Activated naive CD8-positive, alpha-beta T cell treated with anti-CD3 and anti-CD28 coated beads, Interleukin-2, amount 50 U/mL, for 24 hours (primary cell): ENCODE results near the gene NRG2.

ENCODE experiments used
- ATAC-seq: fragments of 150-1000 bp; cut with Tn5 transposase; one replicate; pipeline ENCODE4 v1.10.0; 2021
- DNase-seq: peaks from one replicate; pipeline ENCODE4 v3.0.0; 2021
- H3K27ac Mint-ChIP-seq: one replicate; pipeline ENCODE4 v1.8.0; 2021; ENCODE audit warnings: mild to moderate bottlenecking, mixed read lengths
- H3K27me3 Mint-ChIP-seq: one replicate; pipeline ENCODE4 v1.8.0; 2021; ENCODE audit warnings: mixed read lengths
- H3K36me3 Mint-ChIP-seq: one replicate; pipeline ENCODE4 v1.8.0; 2021; ENCODE audit warnings: low read depth, mixed read lengths
- H3K4me1 Mint-ChIP-seq: one replicate; pipeline ENCODE4 v1.8.0; 2021; ENCODE audit warnings: mixed read lengths
- H3K4me3 Mint-ChIP-seq: one replicate; pipeline ENCODE4 v1.8.0; 2021; ENCODE audit warnings: mild to moderate bottlenecking, moderate library complexity, mixed read lengths
- H3K9me3 Mint-ChIP-seq: one replicate; pipeline ENCODE4 v1.8.0; 2021; ENCODE audit warnings: mixed read lengths

Gene NRG2

DNA sequence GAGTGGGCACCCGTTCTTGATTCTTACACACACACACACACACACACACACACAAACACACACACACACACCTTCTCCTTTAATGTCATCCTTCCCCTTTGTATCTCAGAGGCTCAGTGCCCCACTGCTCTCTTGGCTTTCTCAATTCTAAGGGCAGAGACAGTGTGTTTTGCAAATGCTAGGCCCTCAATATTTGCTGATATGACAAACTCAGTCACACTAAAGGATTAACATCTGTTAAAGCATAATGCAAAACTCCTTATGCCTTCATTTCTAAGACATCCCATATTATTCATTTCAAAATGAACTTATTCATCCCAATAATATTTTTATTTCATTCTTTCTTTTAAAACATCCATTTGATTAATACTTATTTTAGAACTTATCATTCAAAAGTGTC is 8.9 kb upstream of the NRG2 start:
- Mint-ChIP-seq H3K27ac (no peak overlapping the region), H3K27me3 (peaks cover 29% of the 10 kb centered on the region), H3K4me3 (no peak overlapping the region), H3K36me3 (no peaks in the 10 kb centered on the region), H3K9me3 (no peaks in the 10 kb centered on the region), H3K4me1 (no peaks in the 10 kb centered on the region)
- ATAC-seq = no peak
- DNase-seq = no peak

DNA sequence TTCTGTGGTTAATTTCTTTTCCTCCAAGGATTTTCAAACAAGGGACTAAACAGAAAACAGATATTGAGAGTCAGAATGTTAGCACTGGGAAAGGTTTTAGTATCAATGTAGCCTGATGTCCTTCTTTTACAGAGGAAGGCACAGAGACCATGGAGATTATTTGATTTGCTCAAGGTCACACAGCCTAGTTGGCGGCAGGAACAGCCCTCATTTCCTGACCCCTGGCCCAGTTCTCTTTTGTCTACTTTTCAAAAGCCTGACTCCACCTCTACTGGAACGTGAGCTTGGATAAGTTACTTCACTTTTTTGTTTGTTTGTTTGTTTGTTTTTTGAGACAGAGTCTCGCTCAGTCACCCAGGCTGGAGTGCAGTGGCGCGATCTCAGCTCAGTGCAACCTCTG is 6.6 kb upstream of the NRG2 start:
- Mint-ChIP-seq H3K27ac (no peak overlapping the region), H3K36me3 (peaks cover 2% of the 10 kb centered on the region), H3K4me3 (no peak overlapping the region), H3K9me3 (no peaks in the 10 kb centered on the region), H3K27me3 (peaks cover 35% of the 10 kb centered on the region), H3K4me1 (no peaks in the 10 kb centered on the region)
- DNase-seq (no peak), ATAC-seq (no peak)

DNA sequence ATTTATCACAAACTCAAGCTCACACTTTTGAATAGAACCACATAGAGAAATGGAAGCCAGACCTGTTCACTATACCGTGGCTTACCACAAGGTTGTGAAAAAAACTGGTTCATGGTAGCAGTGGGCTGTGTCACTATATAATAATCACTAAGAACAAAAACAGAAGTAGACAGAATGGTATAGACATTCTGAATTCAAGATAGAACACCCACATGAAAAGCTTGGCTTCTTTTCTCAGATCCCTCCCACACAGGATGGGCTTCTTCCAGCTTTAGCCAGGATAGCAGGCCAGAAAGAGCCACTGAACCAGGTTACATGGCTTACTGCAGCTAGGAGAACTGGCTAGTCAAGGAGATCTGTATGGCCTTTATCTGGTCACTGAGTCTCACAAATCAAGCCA is 6.1 kb upstream of the NRG2 start:
- H3K9me3 Mint-ChIP-seq = no peaks in the 10 kb centered on the region
- peaks cover 4% of the 10 kb centered on the region for H3K4me1 Mint-ChIP-seq
- DNase-seq = no peak
- peaks cover 40% of the 10 kb centered on the region for H3K27me3 Mint-ChIP-seq
- peaks cover 2% of the 10 kb centered on the region for H3K36me3 Mint-ChIP-seq
- H3K27ac Mint-ChIP-seq = no peak overlapping the region
- no peak for ATAC-seq
- no peak overlapping the region for H3K4me3 Mint-ChIP-seq

DNA sequence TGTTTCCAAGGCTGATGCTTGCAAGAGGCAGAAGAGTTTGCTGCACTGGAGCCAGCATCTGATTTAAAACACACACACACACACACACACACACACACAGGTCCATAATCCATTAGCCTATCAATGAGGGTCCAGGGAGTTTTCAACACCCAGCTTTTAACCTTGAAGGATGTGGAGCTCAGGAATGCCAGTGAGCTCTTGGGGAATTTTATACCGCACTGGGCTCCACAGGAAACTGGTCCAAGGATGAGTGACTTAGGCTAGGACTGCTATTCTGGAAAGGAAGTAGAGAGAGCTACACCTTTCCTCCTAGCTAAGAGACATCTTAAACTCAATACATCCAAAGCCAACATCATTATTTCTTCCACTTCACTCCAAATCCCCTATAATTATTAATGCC is 942 bp upstream of the NRG2 start:
- peaks cover 67% of the 10 kb centered on the region for H3K27me3 Mint-ChIP-seq
- no peak for ATAC-seq

DNA sequence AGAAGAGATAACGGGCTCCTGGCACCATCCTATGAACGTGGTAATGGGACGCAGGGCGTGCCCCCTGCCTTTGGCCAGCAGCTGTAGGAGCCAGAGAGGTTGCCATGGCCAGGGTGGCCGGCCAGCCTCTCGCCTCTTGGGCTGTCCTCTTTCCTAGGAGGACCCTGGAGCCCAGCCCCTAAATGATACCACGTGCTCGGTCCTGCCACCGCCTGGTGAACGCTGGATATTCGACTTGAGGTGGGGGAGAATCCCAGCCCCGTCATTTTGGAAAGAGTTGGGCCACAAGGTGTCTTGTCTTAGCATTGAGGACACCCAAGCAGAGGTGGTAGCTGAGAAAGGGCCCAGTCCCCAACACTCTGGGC is 391 bp upstream of the NRG2 start:
- Mint-ChIP-seq H3K27ac (no peak overlapping the region), H3K27me3 (peaks cover 65% of the 10 kb centered on the region), H3K4me3 (peak overlapping the region; percentile 72), H3K4me1 (peaks cover 17% of the 10 kb centered on the region), H3K9me3 (no peaks in the 10 kb centered on the region), H3K36me3 (peaks cover 2% of the 10 kb centered on the region)
- ATAC-seq (peak; percentile 35), DNase-seq (peak; percentile 13)

More for the DNA sequence above, 942 bp upstream of the NRG2 start:
- Mint-ChIP-seq H3K4me3 (peak overlapping the region; percentile 72), H3K9me3 (no peaks in the 10 kb centered on the region), H3K36me3 (peaks cover 2% of the 10 kb centered on the region), H3K27ac (no peak overlapping the region), H3K4me1 (peaks cover 16% of the 10 kb centered on the region)
- no peak for DNase-seq

DNA sequence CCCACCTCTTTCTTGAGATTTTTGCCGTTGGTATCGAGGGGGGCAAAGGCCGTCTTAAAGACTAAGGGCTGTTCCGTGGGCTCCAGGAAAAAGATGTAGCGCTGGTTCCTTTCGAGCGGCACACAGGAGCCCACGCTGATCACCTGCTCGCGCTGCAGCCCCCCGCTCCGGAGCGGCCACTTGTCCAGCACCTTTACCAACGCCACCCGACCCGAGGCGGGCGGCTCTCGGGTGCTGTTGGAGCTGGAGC is 781 bp downstream of the NRG2 start:
- Mint-ChIP-seq H3K36me3 (peaks cover 2% of the 10 kb centered on the region), H3K4me1 (peaks cover 20% of the 10 kb centered on the region), H3K27me3 (peaks cover 62% of the 10 kb centered on the region), H3K4me3 (peak overlapping the region; percentile 63), H3K9me3 (no peaks in the 10 kb centered on the region), H3K27ac (no peak overlapping the region)
- DNase-seq = no peak
- no peak for ATAC-seq

DNA sequence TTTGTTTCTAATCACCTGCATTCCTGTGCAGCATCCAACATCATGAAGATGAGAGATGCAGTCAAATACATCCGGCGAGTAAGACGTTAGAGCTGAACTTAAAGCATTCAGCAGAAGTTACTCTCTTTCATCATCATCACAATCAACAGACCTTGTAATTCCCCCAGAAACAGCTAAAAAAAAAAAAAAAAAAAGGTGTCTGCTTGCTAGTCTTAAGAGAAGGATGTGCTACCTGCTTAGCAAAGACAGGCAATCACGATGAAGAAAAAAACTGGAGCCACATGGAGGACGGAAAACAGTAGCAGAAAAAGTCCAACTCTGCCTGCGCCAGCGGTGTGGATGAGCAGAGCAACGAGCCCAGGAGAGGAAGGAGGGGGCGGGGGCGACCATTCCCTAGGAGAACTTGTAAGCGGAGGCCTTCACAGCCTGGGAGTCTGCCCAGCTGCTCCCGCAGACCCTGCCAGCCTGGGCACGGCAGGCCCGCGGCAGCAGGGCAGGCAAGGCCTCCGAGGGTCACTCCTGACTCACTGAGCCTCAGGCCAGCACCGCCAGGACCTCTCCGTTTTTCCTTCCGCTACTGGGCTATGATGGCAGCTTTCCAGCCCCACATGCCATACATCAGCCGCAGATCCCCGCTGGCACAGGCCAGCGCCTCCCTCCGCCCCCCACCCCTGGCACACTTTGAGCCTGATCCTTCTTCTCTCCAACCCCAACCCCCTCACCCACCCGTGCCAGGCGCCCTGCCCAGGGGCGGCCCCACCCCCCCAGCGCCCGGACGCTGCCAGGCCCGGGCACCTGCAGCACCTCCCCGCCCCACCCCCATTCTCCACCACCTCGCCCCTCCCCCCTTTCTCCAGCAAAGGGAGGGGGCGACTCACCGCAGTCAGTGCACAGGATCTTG is 1.4 kb downstream of the NRG2 start:
- Mint-ChIP-seq H3K27me3 (peaks cover 57% of the 10 kb centered on the region), H3K36me3 (peaks cover 2% of the 10 kb centered on the region), H3K4me1 (peaks cover 20% of the 10 kb centered on the region), H3K27ac (no peak overlapping the region), H3K9me3 (no peaks in the 10 kb centered on the region), H3K4me3 (peak overlapping the region; percentile 63)
- DNase-seq (no peak), ATAC-seq (no peak)

DNA sequence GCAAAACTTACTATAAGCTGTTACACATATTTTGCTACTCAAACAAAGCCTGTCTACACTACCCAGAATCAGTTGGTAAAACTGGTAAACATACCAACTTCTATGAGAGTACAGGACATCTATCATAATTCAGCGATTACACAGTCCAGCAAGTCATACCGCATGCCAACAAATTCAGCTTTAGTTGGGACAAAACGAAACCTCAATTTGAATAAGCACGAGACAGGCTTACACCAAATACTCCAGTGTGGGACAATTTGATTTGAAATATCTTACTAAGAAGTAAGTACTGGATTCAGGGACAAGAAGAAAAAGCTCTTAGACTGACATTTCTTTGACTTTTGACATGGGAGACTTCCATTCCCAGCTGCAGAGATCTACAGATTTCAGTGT is 2.0 kb downstream of the NRG2 start:
- no peak for DNase-seq
- H3K4me1 Mint-ChIP-seq = peaks cover 20% of the 10 kb centered on the region
- H3K27me3 Mint-ChIP-seq = peaks cover 62% of the 10 kb centered on the region
- no peak overlapping the region for H3K27ac Mint-ChIP-seq
- peak overlapping the region; percentile 18 for H3K4me3 Mint-ChIP-seq
- ATAC-seq = no peak
- H3K36me3 Mint-ChIP-seq = peaks cover 2% of the 10 kb centered on the region
- H3K9me3 Mint-ChIP-seq = no peaks in the 10 kb centered on the region

DNA sequence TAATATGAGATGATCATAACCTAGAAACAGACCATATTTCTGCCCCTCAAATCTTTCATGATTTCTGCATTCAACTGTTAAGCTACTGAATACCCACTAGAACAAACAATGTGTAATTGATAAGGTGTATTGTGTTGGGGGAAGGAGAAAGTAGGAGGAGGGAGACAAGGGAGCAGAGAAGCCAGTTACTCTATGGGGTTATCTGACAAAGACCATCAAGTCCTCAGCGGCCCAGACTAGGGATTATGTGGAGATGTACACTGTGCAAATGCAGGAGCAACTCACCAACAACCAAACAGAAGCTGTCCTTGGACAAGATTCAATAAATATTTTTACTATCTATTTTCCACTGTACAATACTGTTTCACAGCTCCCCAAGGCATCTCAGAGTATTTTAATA is 2.7 kb downstream of the NRG2 start:
- Mint-ChIP-seq H3K9me3 (no peaks in the 10 kb centered on the region), H3K4me3 (no peak overlapping the region), H3K27ac (no peak overlapping the region), H3K36me3 (peaks cover 2% of the 10 kb centered on the region), H3K4me1 (peaks cover 20% of the 10 kb centered on the region), H3K27me3 (peaks cover 63% of the 10 kb centered on the region)
- DNase-seq (no peak), ATAC-seq (no peak)

DNA sequence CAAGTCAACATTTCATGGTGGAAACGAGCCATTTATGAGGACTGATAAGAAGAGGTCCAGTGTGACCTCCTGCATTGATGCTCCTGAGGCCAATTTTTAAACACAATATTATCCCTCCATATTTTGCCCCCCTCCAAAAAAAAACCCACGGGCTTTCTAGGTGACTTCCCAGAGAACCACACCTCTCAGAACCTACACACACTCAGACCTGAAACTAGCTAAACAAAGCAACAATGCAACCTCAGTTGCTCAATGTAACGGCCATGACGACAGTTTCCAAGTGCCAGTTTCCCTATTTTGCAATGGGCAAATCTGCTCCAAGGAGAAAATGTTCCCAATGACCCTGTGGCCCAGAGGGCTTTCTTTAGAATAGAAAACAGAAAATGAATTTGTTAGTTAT is 3.5 kb downstream of the NRG2 start:
- Mint-ChIP-seq H3K27me3 (peaks cover 59% of the 10 kb centered on the region), H3K4me1 (peaks cover 20% of the 10 kb centered on the region), H3K9me3 (no peaks in the 10 kb centered on the region), H3K36me3 (no peaks in the 10 kb centered on the region), H3K4me3 (no peak overlapping the region), H3K27ac (no peak overlapping the region)
- DNase-seq (no peak), ATAC-seq (no peak)

DNA sequence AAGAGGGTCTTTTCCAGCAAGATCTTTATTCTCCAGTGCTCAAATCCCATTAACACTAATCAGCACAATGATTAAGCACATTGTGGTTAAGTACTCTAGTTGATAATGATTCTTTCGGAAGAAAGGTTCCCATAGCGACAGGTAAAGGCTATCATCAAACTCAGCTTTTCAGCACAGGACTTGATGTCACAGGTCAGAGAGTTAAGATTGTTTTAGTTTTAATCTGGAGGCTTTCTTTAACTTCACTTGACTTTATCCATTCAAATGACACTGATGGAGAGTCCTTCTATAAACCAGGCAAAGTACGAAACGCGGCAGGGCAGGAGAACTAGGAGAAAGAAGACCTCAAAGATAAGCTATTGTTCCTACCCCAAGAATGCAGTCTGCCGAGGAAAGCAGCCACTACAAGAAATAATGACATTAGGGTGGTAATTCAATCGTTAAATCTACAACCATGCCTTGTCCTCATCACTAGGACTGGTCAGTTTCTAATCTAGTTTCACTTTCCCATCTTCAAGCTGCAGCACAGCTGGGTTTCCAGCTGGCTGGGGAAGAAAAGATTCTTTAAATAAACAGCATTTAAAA is 4.6 kb downstream of the NRG2 start:
- ATAC-seq = no peak
- DNase-seq = no peak
- H3K27ac Mint-ChIP-seq = no peak overlapping the region
- H3K4me3 Mint-ChIP-seq = no peak overlapping the region
- no peaks in the 10 kb centered on the region for H3K36me3 Mint-ChIP-seq
- peaks cover 12% of the 10 kb centered on the region for H3K4me1 Mint-ChIP-seq
- peaks cover 55% of the 10 kb centered on the region for H3K27me3 Mint-ChIP-seq
- no peaks in the 10 kb centered on the region for H3K9me3 Mint-ChIP-seq

DNA sequence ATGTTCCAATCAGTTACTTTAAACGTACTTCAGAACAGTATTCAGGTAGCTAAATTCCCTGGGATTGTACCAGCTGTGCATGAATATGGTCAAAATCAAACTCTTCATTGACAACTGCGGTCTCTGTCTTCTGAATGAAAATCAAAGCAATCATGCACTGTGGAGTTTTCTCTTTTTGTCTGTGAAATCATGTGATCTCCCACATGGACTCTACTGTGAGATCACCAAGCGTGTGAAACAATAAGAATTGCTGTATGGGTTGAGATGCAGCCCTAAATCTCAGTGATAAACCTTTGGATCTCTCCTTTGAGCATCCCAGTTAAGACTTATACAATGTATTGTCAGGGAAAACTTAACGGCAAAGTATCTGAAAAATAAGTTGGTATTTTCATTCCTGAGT is 6.1 kb downstream of the NRG2 start:
- Mint-ChIP-seq H3K27me3 (peaks cover 57% of the 10 kb centered on the region), H3K4me3 (no peak overlapping the region), H3K4me1 (peaks cover 10% of the 10 kb centered on the region), H3K27ac (no peak overlapping the region), H3K36me3 (no peaks in the 10 kb centered on the region), H3K9me3 (no peaks in the 10 kb centered on the region)
- ATAC-seq = no peak
- DNase-seq = no peak

DNA sequence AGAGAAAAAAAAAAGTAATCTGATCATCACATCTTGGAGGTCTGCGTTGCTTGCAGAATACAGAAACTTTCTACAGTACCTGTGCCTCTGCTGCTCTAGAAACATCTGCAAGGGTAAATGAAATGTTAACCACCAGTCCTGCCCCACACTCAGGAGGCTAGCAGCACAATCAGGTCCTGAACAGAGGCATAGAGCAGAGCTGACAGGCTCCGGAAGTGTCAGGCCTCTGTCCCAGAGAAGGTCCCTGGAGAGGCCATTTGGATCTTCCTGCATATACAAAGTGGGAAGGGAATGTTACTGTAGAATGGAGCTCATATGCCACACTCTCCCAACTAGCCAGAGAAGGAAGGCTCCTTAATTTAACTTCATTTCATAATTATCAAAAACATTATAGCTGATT is 7.2 kb downstream of the NRG2 start:
- no peak for ATAC-seq
- Mint-ChIP-seq H3K4me3 (no peak overlapping the region), H3K4me1 (peaks cover 6% of the 10 kb centered on the region), H3K36me3 (no peaks in the 10 kb centered on the region), H3K9me3 (no peaks in the 10 kb centered on the region), H3K27me3 (peaks cover 54% of the 10 kb centered on the region), H3K27ac (no peak overlapping the region)
- DNase-seq = no peak

DNA sequence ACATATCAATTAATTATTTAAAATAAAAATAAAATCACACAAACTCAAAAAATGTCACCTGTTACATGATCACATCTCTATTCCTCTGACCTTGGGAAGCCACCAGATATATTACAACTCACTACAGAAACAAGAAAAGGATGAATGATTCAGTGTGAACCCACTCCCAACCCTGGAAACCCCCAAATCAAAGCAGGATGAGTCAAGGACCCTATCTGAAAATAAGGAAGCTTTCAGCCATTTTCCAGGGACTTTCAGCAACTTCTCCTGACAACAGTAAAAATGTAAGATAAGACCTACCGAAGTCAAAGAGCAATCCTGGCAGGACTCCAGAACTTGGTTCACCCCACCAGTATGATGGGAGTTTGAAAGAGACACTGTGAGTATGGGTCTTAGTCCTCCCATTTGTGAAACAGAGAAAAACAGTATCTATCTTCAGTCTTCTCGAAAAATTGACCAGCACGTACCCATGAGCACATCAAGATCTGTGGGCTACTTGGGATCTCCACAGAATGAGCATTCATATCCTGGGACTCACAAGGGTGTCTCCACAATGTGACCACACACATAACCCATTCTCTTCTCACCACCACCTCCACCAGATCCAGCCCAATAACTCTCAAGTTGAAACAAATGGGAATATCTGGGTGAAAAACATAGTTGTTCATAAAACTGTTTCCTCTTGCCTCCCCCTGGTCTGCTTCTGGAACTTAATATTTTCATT is 9.9 kb downstream of the NRG2 start:
- ATAC-seq = no peak
- Mint-ChIP-seq H3K27ac (no peak overlapping the region), H3K4me1 (peaks cover under 1% of the 10 kb centered on the region), H3K36me3 (no peaks in the 10 kb centered on the region), H3K27me3 (peaks cover 40% of the 10 kb centered on the region), H3K4me3 (no peak overlapping the region), H3K9me3 (no peaks in the 10 kb centered on the region)
- DNase-seq = no peak

DNA sequence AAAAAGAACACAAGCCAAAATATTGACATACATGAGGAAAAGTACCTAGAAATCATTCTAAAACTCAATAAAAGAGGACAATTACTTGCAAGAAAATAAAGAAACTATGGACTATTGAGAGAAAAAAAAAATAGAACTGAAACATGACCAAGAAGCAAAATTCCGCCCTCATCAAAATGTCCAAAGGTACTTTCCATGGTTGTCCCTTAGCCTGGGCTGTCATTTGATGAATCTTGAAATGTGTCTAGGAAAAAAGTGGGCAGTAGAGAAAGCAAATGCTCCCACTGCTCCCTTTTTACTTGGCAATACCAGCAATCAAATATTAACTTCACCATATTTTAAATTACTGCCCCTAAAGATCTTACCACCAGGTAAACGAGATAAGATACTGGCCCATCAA is 10.8 kb downstream of the NRG2 start:
- ATAC-seq (no peak), DNase-seq (no peak)
- H3K27me3 Mint-ChIP-seq = peaks cover 38% of the 10 kb centered on the region
- no peaks in the 10 kb centered on the region for H3K36me3 Mint-ChIP-seq
- H3K27ac Mint-ChIP-seq = no peak overlapping the region
- H3K4me1 Mint-ChIP-seq = no peaks in the 10 kb centered on the region
- no peaks in the 10 kb centered on the region for H3K9me3 Mint-ChIP-seq
- no peak overlapping the region for H3K4me3 Mint-ChIP-seq
